IMR-90 (cell line): ENCODE measurements around the gene C6orf47. TPM values are rescaled to one million over a fixed set of nuclear protein-coding genes. Genes with fewer than 3 reads are reported as not detected.

Experiments
- ATAC-seq: fragments of 200-7000 bp; cut with Tn5 transposase; 2 replicates; pipeline ENCODE4 v1.9.1; 2020; ENCODE audit warnings: low read depth, mild to moderate bottlenecking, moderate library complexity
- BruUV-seq: library from RNA; stranded (reverse); fragments of 400-500 nt; replicated peaks from 2 replicates; lab custom pipeline; 2021; lab: Mats Ljungman, UMichigan
- CTCF ChIA-PET: fragments of 300-600 bp; formaldehyde crosslinking; extraction: SDS; loops from one replicate; lab custom pipeline; 2021; ENCODE audit warnings: antibody characterized with exemption; lab: Yijun Ruan, JAX
- POLR2A ChIA-PET: fragments of 300-600 bp; sonication (Branson Sonifier 250); formaldehyde crosslinking; loops from one replicate; lab custom pipeline; 2022; ENCODE audit warnings: antibody characterized with exemption; ENCODE audit not compliant: unreplicated experiment; lab: Charles Lee
- DNase-seq: peaks from one replicate; pipeline ENCODE4 v3.0.0; 2013
- H2AFZ ChIP-seq: replicated peaks from 2 replicates; pipeline ENCODE3; 2013; ENCODE audit warnings: low read length, mild to moderate bottlenecking; ENCODE audit not compliant: poor library complexity
- H2AK5ac ChIP-seq: 2 replicates; pipeline ENCODE4 v1.6.1; 2013; ENCODE audit warnings: low read depth, low read length, inconsistent platforms
- H2AK9ac ChIP-seq: replicated peaks from 2 replicates; pipeline ENCODE3; 2013; ENCODE audit warnings: mild to moderate bottlenecking, low read depth, low read length, moderate library complexity; ENCODE audit not compliant: poor library complexity
- H2BK120ac ChIP-seq: 2 replicates; pipeline ENCODE4 v1.6.1; 2013; ENCODE audit warnings: low read depth, low read length, inconsistent platforms
- H2BK15ac ChIP-seq: 3 replicates; pipeline ENCODE4 v1.6.1; 2013; ENCODE audit warnings: low read depth, low read length, inconsistent platforms
- H2BK20ac ChIP-seq: 2 replicates; pipeline ENCODE4 v1.6.1; 2013; ENCODE audit warnings: low read depth, mild to moderate bottlenecking, inconsistent platforms, low read length, moderate library complexity
- H2BK5ac ChIP-seq: 2 replicates; pipeline ENCODE4 v1.6.1; 2013; ENCODE audit warnings: mild to moderate bottlenecking, low read depth, low read length, inconsistent platforms; ENCODE audit not compliant: poor library complexity, severe bottlenecking
- H3K14ac ChIP-seq: replicated peaks from 2 replicates; pipeline ENCODE4 v1.6.1; 2013; ENCODE audit warnings: low read depth, low read length, inconsistent platforms
- H3K18ac ChIP-seq: 2 replicates; pipeline ENCODE4 v1.6.1; 2013; ENCODE audit warnings: low read depth, low read length, control low read depth
- H3K23ac ChIP-seq: 2 replicates; pipeline ENCODE4 v1.6.1; 2013; ENCODE audit warnings: low read depth, low read length, inconsistent platforms
- H3K27ac ChIP-seq: 2 replicates; pipeline ENCODE4 v1.5.1; 2013; ENCODE audit warnings: mild to moderate bottlenecking, control low read depth, low read length; ENCODE audit not compliant: insufficient read depth
- H3K27me3 ChIP-seq: 2 replicates; pipeline ENCODE4 v1.6.1; 2013; ENCODE audit warnings: low read length; ENCODE audit not compliant: control insufficient read depth, insufficient read depth
- H3K36me3 ChIP-seq: 2 replicates; pipeline ENCODE4 v1.6.1; 2013; ENCODE audit warnings: low read length, mixed read lengths; ENCODE audit not compliant: control insufficient read depth, insufficient read depth
- H3K4ac ChIP-seq: 2 replicates; pipeline ENCODE4 v1.6.1; 2013; ENCODE audit warnings: low read depth, low read length, inconsistent platforms
- H3K4me1 ChIP-seq: 2 replicates; pipeline ENCODE4 v1.6.1; 2013; ENCODE audit warnings: low read length, mixed read lengths; ENCODE audit not compliant: control insufficient read depth, insufficient read depth
- H3K4me2 ChIP-seq: 2 replicates; pipeline ENCODE4 v1.6.1; 2013; ENCODE audit warnings: low read depth, mild to moderate bottlenecking, control low read depth, low read length, moderate library complexity
- H3K4me3 ChIP-seq: 2 replicates; pipeline ENCODE4 v1.5.1; 2013; ENCODE audit warnings: low read depth, mild to moderate bottlenecking, control low read depth, low read length, moderate library complexity; ENCODE audit not compliant: insufficient read depth
- H3K56ac ChIP-seq: 2 replicates; pipeline ENCODE4 v1.6.1; 2013; ENCODE audit warnings: low read length, inconsistent platforms; ENCODE audit not compliant: insufficient read depth; ENCODE audit errors: extremely low read depth
- H3K79me1 ChIP-seq, 2 experiments: 2 replicates each; pipeline ENCODE4 v1.6.1; 2013; ENCODE audit warnings: low read length in 2 of 2, inconsistent platforms in 1 of 2, low read depth in 1 of 2
- H3K9ac ChIP-seq: 2 replicates; pipeline ENCODE4 v1.6.1; 2013; ENCODE audit warnings: low read depth, low read length, control low read depth
- H3K9me1 ChIP-seq: 2 replicates; pipeline ENCODE4 v1.6.1; 2013; ENCODE audit warnings: low read length, inconsistent platforms; ENCODE audit not compliant: insufficient read depth
- H3K9me3 ChIP-seq: 2 replicates; pipeline ENCODE4 v1.6.1; 2013; ENCODE audit warnings: low read length; ENCODE audit not compliant: control insufficient read depth, insufficient read depth
- H4K20me1 ChIP-seq: 2 replicates; pipeline ENCODE4 v1.6.1; 2013; ENCODE audit warnings: low read length, inconsistent platforms; ENCODE audit not compliant: insufficient read depth
- H4K5ac ChIP-seq: 2 replicates; pipeline ENCODE4 v1.6.1; 2013; ENCODE audit warnings: mild to moderate bottlenecking, low read depth, low read length, control low read depth
- H4K8ac ChIP-seq, 2 experiments: 2 replicates each; pipeline ENCODE4 v1.6.1; 2013; ENCODE audit warnings: low read depth in 2 of 2, low read length in 2 of 2, control low read depth in 1 of 2, inconsistent platforms in 1 of 2
- H4K91ac ChIP-seq: 2 replicates; pipeline ENCODE4 v1.6.1; 2013; ENCODE audit warnings: low read depth, low read length, inconsistent platforms; ENCODE audit not compliant: insufficient read depth
- BHLHE40 ChIP-seq: fragments of 150-350 bp; IDR thresholded peaks from 2 replicates; pipeline ENCODE4 v1.6.1; 2016; ENCODE audit warnings: mild to moderate bottlenecking, low read depth, low read length
- CEBPB ChIP-seq: IDR thresholded peaks from 2 replicates; pipeline ENCODE4 v1.6.1; 2012; ENCODE audit warnings: low read depth, low read length, improper control_type of control experiment
- CHD1 ChIP-seq: IDR thresholded peaks from 2 replicates; pipeline ENCODE4 v1.6.1; 2012; ENCODE audit warnings: low read depth, low read length, improper control_type of control experiment
- CTCF ChIP-seq: conservative IDR thresholded peaks from 2 replicates; pipeline ENCODE4 v1.5.1; 2012; ENCODE audit warnings: mild to moderate bottlenecking, low read depth, low read length, improper control_type of control experiment
- MXI1 ChIP-seq: IDR thresholded peaks from 2 replicates; pipeline ENCODE4 v1.6.1; 2012; ENCODE audit warnings: low read depth, mild to moderate bottlenecking, low read length, moderate library complexity, borderline replicate concordance
- POLR2A ChIP-seq: IDR thresholded peaks from 2 replicates; pipeline ENCODE4 v1.6.1; 2012; ENCODE audit warnings: mild to moderate bottlenecking, low read depth, low read length
- SMC3 ChIP-seq: fragments of 150-350 bp; IDR thresholded peaks from 2 replicates; pipeline ENCODE4 v1.6.1; 2016; ENCODE audit warnings: low read depth, mild to moderate bottlenecking, antibody characterized with exemption, low read length, moderate library complexity
- USF2 ChIP-seq: fragments of 150-350 bp; IDR thresholded peaks from 2 replicates; pipeline ENCODE4 v1.6.1; 2017; ENCODE audit warnings: mild to moderate bottlenecking, antibody characterized with exemption, low read length, low read depth
- WGBS, 2 experiments: methylation state at CpG; one replicate each; pipeline versions ENCODE4 v1.1.5 to v1.1.7; 2013; ENCODE audit warnings: missing lambda C conversion rate in 2 of 2; ENCODE audit not compliant: insufficient read length in 1 of 2; ENCODE audit errors: extremely low coverage in 2 of 2; 5-methylcytosine and 5-hydroxymethylcytosine counted together
- dilution Hi-C: fragments of 300-500 bp; cut with HindIII; formaldehyde crosslinking; loops from one replicate; pipeline ENCODE4 v1.14.3; 2018; ENCODE audit warnings: low sequenced_read_pairs; ENCODE audit not compliant: unreplicated experiment
- in situ Hi-C: fragments of 300-500 bp; cut with MboI; formaldehyde crosslinking; loops from 3 replicates; pipeline ENCODE4 v1.14.3; 2019; ENCODE audit warnings: low sequenced_read_pairs, inconsistent platforms, mixed read lengths
- intact Hi-C: fragments of 100-400 bp; cut with micrococcal nuclease; formaldehyde crosslinking; loops from 2 replicates; pipeline ENCODE4 v1.10.0; 2022
- polyA plus RNA-seq, 3 experiments: library from polyadenylated mRNA; depleted of rRNA; stranded (reverse); fragments of >200 nt; gene quantifications; 2 replicates each; pipeline ENCODE4 v1.2.3, GENCODE V29; 2012; ENCODE audit warnings: low replicate concordance in 1 of 3
- total RNA-seq: library from RNA; depleted of rRNA; stranded (reverse); fragments of >200 nt; gene quantifications from 2 replicates; pipeline ENCODE4 v1.2.3, GENCODE V29; 2012

C6orf47 gene
- total and polyA plus RNA-seq, 2 of the 4 experiments (the other 2 are of a cell fraction) = 8.9 to 14.2 TPM

GRCh38 chr6:31691564-31692108 lies 31.1 kb upstream of the C6orf47 start:
- ChIA-PET CTCF (no interaction called here), POLR2A (no interaction called here)
- Histone ChIP-seq H3K79me1 (peaks cover 4 to 8% of the 10 kb centered on the region in 2 experiments; a peak in 2 of 4 replicates), H4K5ac (no peak overlapping the region), H2BK120ac (no peak overlapping the region), H2BK15ac (no peak overlapping the region), H2AFZ (no peak overlapping the region), H3K27ac (no peak overlapping the region), H3K4me3 (no peak overlapping the region), H2BK5ac (no peak overlapping the region), H2AK9ac (peak overlapping the region; percentile 37), H3K9me3 (no peaks in the 10 kb centered on the region), H3K4ac (no peak overlapping the region), H2AK5ac (no peak overlapping the region), H4K20me1 (no peaks in the 10 kb centered on the region), H3K27me3 (no peaks in the 10 kb centered on the region), H3K9me1 (no peaks in the 10 kb centered on the region), H3K23ac (no peak overlapping the region), H3K4me1 (no peaks in the 10 kb centered on the region), H3K56ac (no peak overlapping the region), H3K4me2 (no peak overlapping the region), H3K18ac (no peak overlapping the region), H3K14ac (no peak overlapping the region), H3K36me3 (peaks cover 75% of the 10 kb centered on the region), H4K91ac (no peak overlapping the region), H3K9ac (no peak overlapping the region), H2BK20ac (no peak overlapping the region), H4K8ac (no peak overlapping the region)
- intact Hi-C loops = no loop called here
- dilution Hi-C loops = no loop called here
- in situ Hi-C loops = no loop called here
- BruUV-seq = no TSS peak
- TF ChIP-seq BHLHE40 = no peak
- no peak for TF ChIP-seq POLR2A
- no peak for TF ChIP-seq MXI1
- TF ChIP-seq CHD1 = no peak
- TF ChIP-seq CTCF = no peak
- no peak for TF ChIP-seq SMC3
- no peak for TF ChIP-seq USF2
- no peak for TF ChIP-seq CEBPB
- no peak for DNase-seq
- WGBS, 2 experiments = 100% methylated on average over 1 of the region's 12 CpGs; no CpG with 5 or more reads in 1 of the 2 experiments
- ATAC-seq = no peak
